ENCODE measurements around the gene GPRASP1. TPM values are rescaled to one million over a fixed set of nuclear protein-coding genes. Genes with fewer than 3 reads are reported as not detected.

GPRASP1 gene
- total RNA-seq, 1 donor from 2014 or later, result 14.4 TPM

Small RNA genes lying within 50 kb of the gene (small RNA-seq; reads per million reads assigned to genes)
- gene RNU6-589P (ENCODE audit: low replicate concordance), result not detected

Other genes starting within 250 kb of the GPRASP1 start
- not detected for gene NXF2B, start 211.5 kb upstream of the GPRASP1 start, total RNA-seq
- gene TCP11X2, start 179.7 kb upstream of the GPRASP1 start, total RNA-seq, result not detected
- gene TMSB15A, start 134.7 kb upstream of the GPRASP1 start, total RNA-seq, result 8.9 TPM
- gene ARMCX5, start 52.0 kb upstream of the GPRASP1 start, total RNA-seq, result 15.5 TPM
- 48.4 TPM for gene GPRASP2, start 61.0 kb downstream of the GPRASP1 start, total RNA-seq
- gene GPRASP3, start 69.3 kb downstream of the GPRASP1 start, total RNA-seq, result 9.3 TPM

Data from tongue (tissue), 2 donors.